A549 (cell line): ENCODE measurements around the gene KLK2. TPM values are rescaled to one million over a fixed set of nuclear protein-coding genes. Genes with fewer than 3 reads are reported as not detected.

Experiments used
- ATAC-seq, 2 experiments: fragments of 200-7000 bp in 1 of 2; fragments of >200 bp in 1 of 2; cut with Nextera tagmentation in 1 of 2; cut with Tn5 transposase in 1 of 2; 3 replicates each; pipeline versions ENCODE4 v1.8.0 to v1.9.1; 2018 to 2020; ENCODE audit warnings: mild to moderate bottlenecking in 1 of 2, moderate library complexity in 1 of 2
- CTCF ChIA-PET: fragments of 300-600 bp; sonication (Branson Sonifier 250); formaldehyde crosslinking; extraction: SDS; loops from one replicate; lab custom pipeline; 2021; ENCODE audit warnings: antibody characterized with exemption, inconsistent platforms; lab: Yijun Ruan, JAX
- POLR2A ChIA-PET: fragments of 350-600 bp; formaldehyde crosslinking; extraction: SDS; loops from one replicate; lab custom pipeline; 2021; ENCODE audit warnings: antibody characterized with exemption, inconsistent platforms; lab: Yijun Ruan, JAX
- DNase-seq, 2 experiments: peaks; one replicate each; pipeline versions ENCODE4 v3.0.0 to v3.0.0-alpha.2; 2011 to 2016; ENCODE audit warnings: low read depth in 1 of 2, low spot score in 1 of 2
- FAIRE-seq: peaks from 2 replicates; lab custom pipeline; 2011; peaks lifted over from hg19 to GRCh38; lab: Jason Lieb, UNC
- H3K27ac ChIP-seq, 2 experiments: fragments of >200 bp; sonication (Bioruptor Twin); formaldehyde crosslinking; 3 replicates each; pipeline ENCODE4 v1.5.1; 2016 to 2017
- H3K4me1 ChIP-seq: fragments of >200 bp; sonication (Bioruptor Twin); formaldehyde crosslinking; 3 replicates; pipeline ENCODE4 v1.6.1; 2016
- H3K4me2 ChIP-seq: fragments of >200 bp; sonication (Bioruptor Twin); formaldehyde crosslinking; 3 replicates; pipeline ENCODE4 v1.6.1; 2016
- H3K4me3 ChIP-seq: fragments of >200 bp; sonication (Bioruptor Twin); formaldehyde crosslinking; 3 replicates; pipeline ENCODE4 v1.5.1; 2016
- H3K9me3 ChIP-seq: fragments of >200 bp; sonication (Bioruptor Twin); formaldehyde crosslinking; 3 replicates; pipeline ENCODE4 v1.6.1; 2016
- CHD2 ChIP-seq: fragments of 150-350 bp; IDR thresholded peaks from 2 replicates; pipeline ENCODE4 v1.6.1; 2014; ENCODE audit warnings: low read length; ENCODE audit not compliant: partially characterized antibody
- HOXB5 ChIP-seq: fragments of 250-450 bp; sonication (Bioruptor Pico); IDR thresholded peaks from 2 replicates; pipeline ENCODE4 v1.5.0; 2020; ENCODE audit warnings: mild to moderate bottlenecking, moderate library complexity
- JUN ChIP-seq, 2 experiments: fragments of >200 bp; sonication (Bioruptor Twin); formaldehyde crosslinking; IDR thresholded peaks; 2 replicates in 1 of 2; 3 replicates in 1 of 2; pipeline ENCODE4 v1.6.1; 2016 to 2017
- KDM1A ChIP-seq: fragments of 200-600 bp; sonication (generic); IDR thresholded peaks from 2 replicates; pipeline ENCODE4 v1.6.1; 2016; ENCODE audit warnings: low read depth, mild to moderate bottlenecking
- RARB ChIP-seq: fragments of 250-450 bp; sonication (Bioruptor Pico); IDR thresholded peaks from 2 replicates; pipeline ENCODE4 v1.8.0; 2021; ENCODE audit warnings: mild to moderate bottlenecking, moderate library complexity
- RNF2 ChIP-seq: fragments of 200-600 bp; sonication (generic); IDR thresholded peaks from 2 replicates; pipeline ENCODE4 v1.6.1; 2016; ENCODE audit warnings: low read depth, mild to moderate bottlenecking, antibody characterized with exemption, moderate library complexity, borderline replicate concordance
- SMC3 ChIP-seq: fragments of >200 bp; sonication (Bioruptor Twin); formaldehyde crosslinking; IDR thresholded peaks from 3 replicates; pipeline ENCODE4 v1.6.1; 2018; ENCODE audit warnings: inconsistent platforms
- TP53 ChIP-seq: fragments of 250-450 bp; sonication (Bioruptor Pico); IDR thresholded peaks from 2 replicates; pipeline ENCODE4 v1.5.0; 2021; ENCODE audit warnings: mild to moderate bottlenecking, moderate library complexity
- ZC3H11A ChIP-seq: fragments of 450-650 bp; IDR thresholded peaks from 2 replicates; pipeline ENCODE4 v1.6.1; 2014; ENCODE audit warnings: antibody characterized with exemption, mild to moderate bottlenecking
- ZFP36 ChIP-seq: fragments of 450-650 bp; IDR thresholded peaks from 2 replicates; pipeline ENCODE4 v1.6.1; 2014; ENCODE audit warnings: borderline replicate concordance; ENCODE audit not compliant: partially characterized antibody
- WGBS: methylation state at CpG from one replicate; pipeline ENCODE4 v1.1.6; 2017; ENCODE audit errors: missing lambda C conversion rate; 5-methylcytosine and 5-hydroxymethylcytosine counted together
- polyA plus RNA-seq, 4 experiments: library from polyadenylated mRNA; depleted of rRNA in 3 of 4; stranded (reverse); fragments of >200 nt; fragmentation: RNase III in 1 of 4; extraction: RNeasy Plus Mini Kit Qiagen cat#74134 plus additional on column Dnase treatment in 1 of 4; gene quantifications; 2 replicates in 3 of 4; 3 replicates in 1 of 4; pipeline ENCODE4 v1.2.3, GENCODE V29; 2011 to 2017
- TF ChIP-seq, protein P1 (sequence below): fragments of 250-450 bp; sonication (Bioruptor Pico); IDR thresholded peaks from 2 replicates; pipeline ENCODE4 v1.5.0; 2020; ENCODE audit warnings: low read depth, mild to moderate bottlenecking, moderate library complexity
- TF ChIP-seq, protein P2 (sequence below): fragments of >200 bp; sonication (Bioruptor Twin); formaldehyde crosslinking; IDR thresholded peaks from 3 replicates; pipeline ENCODE4 v1.6.1; 2016
- TF ChIP-seq, protein P3 (sequence below): fragments of >200 bp; sonication (Bioruptor Twin); formaldehyde crosslinking; IDR thresholded peaks from 3 replicates; pipeline ENCODE4 v1.5.1; 2016
- TF ChIP-seq, protein P4 (sequence below): IDR thresholded peaks from 2 replicates; pipeline ENCODE4 v1.6.1; 2012; ENCODE audit warnings: low read depth, borderline replicate concordance
- TF ChIP-seq, protein P5 (sequence below): fragments of 450-650 bp; IDR thresholded peaks from 2 replicates; pipeline ENCODE4 v1.6.1; 2014; ENCODE audit warnings: antibody characterized with exemption
- TF ChIP-seq, protein P6 (sequence below): IDR thresholded peaks from 2 replicates; pipeline ENCODE4 v1.6.1; 2012

KLK2 gene
- polyA plus RNA-seq, 2 of the 4 experiments (the other 2 are of a cell fraction) = 0.21 to 0.49 TPM

DNA sequence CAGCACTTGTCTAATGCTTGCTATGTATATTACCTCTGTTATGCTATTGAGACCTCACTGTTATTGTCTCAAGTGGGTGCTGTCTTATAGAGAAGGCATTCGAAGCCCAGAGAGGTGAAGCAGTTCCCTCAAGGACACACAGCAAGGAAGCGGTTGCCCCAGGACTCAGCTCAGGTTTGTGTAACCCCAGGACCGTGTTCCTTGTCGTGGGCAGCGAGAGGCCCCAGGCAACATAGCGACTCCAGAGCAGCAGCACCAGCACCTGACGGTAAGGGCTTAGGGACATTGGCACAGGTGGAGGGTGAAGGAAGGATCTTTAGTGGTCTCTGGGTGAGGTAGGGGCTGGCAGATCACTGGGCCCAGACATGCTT, 42.2 kb upstream of the KLK2 start:
- 31% methylated on average over 7 of the region's 7 CpGs for WGBS
- ChIA-PET POLR2A (no interaction called here), CTCF (interaction anchor here (1.4 to 2.2 kb wide), 2 partner anchors 9 to 190 kb away, joined by 7 to 8 read pairs; no protein-coding TSS in a partner anchor)
- Histone ChIP-seq H3K4me2 (no peak overlapping the region), H3K4me1 (peaks cover 6% of the 10 kb centered on the region; the same call in 1 of the 3 replicates), H3K27ac (no peak overlapping the region), H3K4me3 (no peak overlapping the region), H3K9me3 (no peaks in the 10 kb centered on the region)
- FAIRE-seq (no peak), ATAC-seq (no peak), DNase-seq (no peak)
- TF ChIP-seq ZFP36 = peak; percentile 46
- no peak for TF ChIP-seq RARB

DNA sequence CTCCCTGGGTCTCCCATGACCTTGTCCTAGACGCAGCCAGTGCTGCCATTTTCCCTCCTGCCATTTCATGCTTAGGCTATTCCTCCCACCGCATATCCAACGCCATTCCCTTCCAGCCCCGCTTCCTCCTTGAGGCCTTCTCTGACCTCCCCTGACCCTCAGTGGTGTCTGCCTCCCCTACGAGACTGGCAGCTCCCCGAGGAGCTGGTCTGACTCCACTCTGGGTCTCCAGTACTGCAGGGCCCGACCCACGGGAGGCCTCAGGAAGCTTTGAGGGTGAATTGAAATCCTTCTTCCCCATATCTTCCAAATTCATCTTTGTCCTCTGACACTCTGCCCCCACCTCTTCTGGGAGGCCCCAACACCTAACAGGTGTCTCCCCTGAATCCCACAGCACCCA, 40.6 kb upstream of the KLK2 start:
- ATAC-seq = no peak
- WGBS = 84% methylated on average over 8 of the region's 8 CpGs
- FAIRE-seq = no peak
- CTCF ChIA-PET = interaction anchor here (2.2 kb wide), 1 partner anchor 90 kb away, joined by 10 read pairs; no protein-coding TSS in a partner anchor
- POLR2A ChIA-PET = no interaction called here
- H3K4me2 ChIP-seq = no peak overlapping the region
- no peak overlapping the region for H3K4me3 ChIP-seq
- H3K4me1 ChIP-seq = peaks cover 9% of the 10 kb centered on the region; the same call in 1 of the 3 replicates
- H3K9me3 ChIP-seq = no peaks in the 10 kb centered on the region
- DNase-seq = no peak
- H3K27ac ChIP-seq = no peak overlapping the region
- TF ChIP-seq KDM1A = no peak
- TF ChIP-seq, protein P1, sequence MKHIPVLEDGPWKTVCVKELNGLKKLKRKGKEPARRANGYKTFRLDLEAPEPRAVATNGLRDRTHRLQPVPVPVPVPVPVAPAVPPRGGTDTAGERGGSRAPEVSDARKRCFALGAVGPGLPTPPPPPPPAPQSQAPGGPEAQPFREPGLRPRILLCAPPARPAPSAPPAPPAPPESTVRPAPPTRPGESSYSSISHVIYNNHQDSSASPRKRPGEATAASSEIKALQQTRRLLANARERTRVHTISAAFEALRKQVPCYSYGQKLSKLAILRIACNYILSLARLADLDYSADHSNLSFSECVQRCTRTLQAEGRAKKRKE (CRISPR knock-in tag) = no peak
- TF ChIP-seq, protein P2, sequence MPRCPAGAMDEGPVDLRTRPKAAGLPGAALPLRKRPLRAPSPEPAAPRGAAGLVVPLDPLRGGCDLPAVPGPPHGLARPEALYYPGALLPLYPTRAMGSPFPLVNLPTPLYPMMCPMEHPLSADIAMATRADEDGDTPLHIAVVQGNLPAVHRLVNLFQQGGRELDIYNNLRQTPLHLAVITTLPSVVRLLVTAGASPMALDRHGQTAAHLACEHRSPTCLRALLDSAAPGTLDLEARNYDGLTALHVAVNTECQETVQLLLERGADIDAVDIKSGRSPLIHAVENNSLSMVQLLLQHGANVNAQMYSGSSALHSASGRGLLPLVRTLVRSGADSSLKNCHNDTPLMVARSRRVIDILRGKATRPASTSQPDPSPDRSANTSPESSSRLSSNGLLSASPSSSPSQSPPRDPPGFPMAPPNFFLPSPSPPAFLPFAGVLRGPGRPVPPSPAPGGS = no peak
- no peak for TF ChIP-seq SMC3
- no peak for TF ChIP-seq ZC3H11A
- no peak for TF ChIP-seq TP53 (CRISPR knock-in tag)
- TF ChIP-seq, protein P3, sequence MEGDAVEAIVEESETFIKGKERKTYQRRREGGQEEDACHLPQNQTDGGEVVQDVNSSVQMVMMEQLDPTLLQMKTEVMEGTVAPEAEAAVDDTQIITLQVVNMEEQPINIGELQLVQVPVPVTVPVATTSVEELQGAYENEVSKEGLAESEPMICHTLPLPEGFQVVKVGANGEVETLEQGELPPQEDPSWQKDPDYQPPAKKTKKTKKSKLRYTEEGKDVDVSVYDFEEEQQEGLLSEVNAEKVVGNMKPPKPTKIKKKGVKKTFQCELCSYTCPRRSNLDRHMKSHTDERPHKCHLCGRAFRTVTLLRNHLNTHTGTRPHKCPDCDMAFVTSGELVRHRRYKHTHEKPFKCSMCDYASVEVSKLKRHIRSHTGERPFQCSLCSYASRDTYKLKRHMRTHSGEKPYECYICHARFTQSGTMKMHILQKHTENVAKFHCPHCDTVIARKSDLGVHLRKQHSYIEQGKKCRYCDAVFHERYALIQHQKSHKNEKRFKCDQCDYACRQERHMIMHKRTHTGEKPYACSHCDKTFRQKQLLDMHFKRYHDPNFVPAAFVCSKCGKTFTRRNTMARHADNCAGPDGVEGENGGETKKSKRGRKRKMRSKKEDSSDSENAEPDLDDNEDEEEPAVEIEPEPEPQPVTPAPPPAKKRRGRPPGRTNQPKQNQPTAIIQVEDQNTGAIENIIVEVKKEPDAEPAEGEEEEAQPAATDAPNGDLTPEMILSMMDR = no peak
- TF ChIP-seq, protein P4, sequence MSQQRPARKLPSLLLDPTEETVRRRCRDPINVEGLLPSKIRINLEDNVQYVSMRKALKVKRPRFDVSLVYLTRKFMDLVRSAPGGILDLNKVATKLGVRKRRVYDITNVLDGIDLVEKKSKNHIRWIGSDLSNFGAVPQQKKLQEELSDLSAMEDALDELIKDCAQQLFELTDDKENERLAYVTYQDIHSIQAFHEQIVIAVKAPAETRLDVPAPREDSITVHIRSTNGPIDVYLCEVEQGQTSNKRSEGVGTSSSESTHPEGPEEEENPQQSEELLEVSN = no peak
- TF ChIP-seq JUN (IDR thresholded peaks at IDR 0.05) = no peak
- no peak for TF ChIP-seq CHD2
- TF ChIP-seq, protein P5, sequence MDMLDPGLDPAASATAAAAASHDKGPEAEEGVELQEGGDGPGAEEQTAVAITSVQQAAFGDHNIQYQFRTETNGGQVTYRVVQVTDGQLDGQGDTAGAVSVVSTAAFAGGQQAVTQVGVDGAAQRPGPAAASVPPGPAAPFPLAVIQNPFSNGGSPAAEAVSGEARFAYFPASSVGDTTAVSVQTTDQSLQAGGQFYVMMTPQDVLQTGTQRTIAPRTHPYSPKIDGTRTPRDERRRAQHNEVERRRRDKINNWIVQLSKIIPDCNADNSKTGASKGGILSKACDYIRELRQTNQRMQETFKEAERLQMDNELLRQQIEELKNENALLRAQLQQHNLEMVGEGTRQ = no peak
- TF ChIP-seq, protein P6, sequence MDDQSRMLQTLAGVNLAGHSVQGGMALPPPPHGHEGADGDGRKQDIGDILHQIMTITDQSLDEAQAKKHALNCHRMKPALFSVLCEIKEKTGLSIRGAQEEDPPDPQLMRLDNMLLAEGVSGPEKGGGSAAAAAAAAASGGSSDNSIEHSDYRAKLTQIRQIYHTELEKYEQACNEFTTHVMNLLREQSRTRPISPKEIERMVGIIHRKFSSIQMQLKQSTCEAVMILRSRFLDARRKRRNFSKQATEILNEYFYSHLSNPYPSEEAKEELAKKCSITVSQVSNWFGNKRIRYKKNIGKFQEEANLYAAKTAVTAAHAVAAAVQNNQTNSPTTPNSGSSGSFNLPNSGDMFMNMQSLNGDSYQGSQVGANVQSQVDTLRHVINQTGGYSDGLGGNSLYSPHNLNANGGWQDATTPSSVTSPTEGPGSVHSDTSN = no peak
- TF ChIP-seq HOXB5 = no peak
- no peak for TF ChIP-seq RNF2
